Measurements from ENCODE around the gene ALG10B. TPM values are rescaled to one million over a fixed set of nuclear protein-coding genes. Genes with fewer than 3 reads are reported as not detected.
"Not testable (repeated sequence)": the region's sequence is repeated elsewhere in the genome, so short reads cannot be mapped to it uniquely, and the experiment has no call there.

ALG10B gene
- total RNA-seq: 9.5 and 10.5 TPM in 2 replicates

DNA sequence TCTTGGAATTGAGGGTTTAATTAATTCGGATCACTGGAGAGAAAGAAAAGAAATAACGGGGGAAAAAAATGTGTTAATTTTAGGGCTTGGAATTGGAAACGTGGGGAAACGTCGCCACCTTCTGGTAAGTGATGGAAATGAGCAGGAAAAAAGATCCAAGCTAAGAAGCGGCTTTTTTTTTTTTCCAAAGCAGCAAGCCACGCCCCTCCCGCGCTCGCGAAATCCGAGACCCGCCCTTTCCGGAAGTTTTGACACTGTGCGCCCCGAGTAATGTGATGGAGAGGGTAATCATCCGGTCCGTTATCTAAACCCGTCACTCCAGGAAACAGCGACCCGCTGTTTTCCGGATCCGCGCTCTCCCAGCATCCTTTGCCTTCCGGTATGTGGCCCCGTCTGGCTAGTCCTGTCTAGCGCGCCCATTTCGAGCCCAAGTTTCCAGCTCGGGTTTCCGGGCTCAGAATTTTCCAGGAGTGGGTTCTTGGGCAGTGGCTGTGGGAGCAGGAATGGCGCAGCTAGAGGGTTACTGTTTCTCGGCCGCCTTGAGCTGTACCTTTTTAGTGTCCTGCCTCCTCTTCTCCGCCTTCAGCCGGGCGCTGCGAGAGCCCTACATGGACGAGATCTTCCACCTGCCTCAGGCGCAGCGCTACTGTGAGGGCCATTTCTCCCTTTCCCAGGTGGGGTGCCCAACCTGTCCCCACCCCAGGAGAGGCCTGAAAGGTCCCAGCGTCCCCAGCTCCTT lies at the start of gene ALG10B:
Gene ALG10B, plus strand, starts transcription at position 384 of the 739 bp plus-strand sequence. Its CDS starts 120 bp downstream, at position 504.
- intact Hi-C loops (cut with micrococcal nuclease): loop anchor here (1.0 kb wide), 1 partner anchor 178 kb away; no protein-coding TSS in a partner anchor

DNA sequence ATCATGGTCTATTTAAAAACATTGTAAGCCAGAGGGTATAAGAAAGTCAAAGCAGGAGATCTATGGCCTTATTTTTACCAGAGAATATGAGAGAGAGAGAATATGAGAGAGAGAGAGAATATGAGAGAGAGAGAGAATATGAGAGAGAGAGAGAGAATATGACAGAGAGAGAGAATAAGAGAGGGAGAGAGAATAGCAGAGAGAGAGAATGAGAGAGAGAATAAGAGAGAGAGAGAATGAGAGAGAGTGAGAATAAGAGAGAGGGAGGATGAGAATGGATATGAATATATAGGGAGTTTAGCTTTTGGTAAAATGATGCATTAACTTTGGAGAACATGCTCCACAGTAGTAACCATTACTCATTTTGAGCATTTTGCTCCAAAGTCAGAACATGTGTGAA lies 48.0 kb upstream of the ALG10B start:
- intact Hi-C loops (cut with micrococcal nuclease): no loop called here

GRCh38 chr12:38269897-38270296 lies 46.7 kb upstream of the ALG10B start:
- intact Hi-C loops (cut with micrococcal nuclease): no loop called here

DNA sequence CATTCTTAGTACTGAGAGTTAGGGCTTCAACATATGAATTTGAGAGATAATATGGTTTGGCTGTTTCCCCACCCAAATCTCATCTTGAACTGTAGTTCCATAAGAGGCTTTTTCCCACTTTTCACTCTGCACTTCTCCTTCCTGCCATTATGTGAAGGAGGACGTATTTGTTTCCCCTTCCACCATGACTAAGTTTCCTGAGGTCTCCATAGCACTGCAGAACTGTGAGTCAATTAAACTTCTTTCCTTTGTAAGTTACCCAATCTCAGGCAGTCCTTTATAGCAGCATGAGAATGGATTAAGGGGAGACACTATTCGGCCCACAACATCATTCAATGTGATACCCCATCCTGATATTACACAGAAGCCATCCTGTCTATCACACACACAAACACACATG lies 36.8 kb upstream of the ALG10B start:
- intact Hi-C loops (cut with micrococcal nuclease): no loop called here

- intact Hi-C loops (cut with micrococcal nuclease): no loop called here
Measured at GRCh38 chr12:38282886-38283285, 33.7 kb upstream of the ALG10B start.

DNA sequence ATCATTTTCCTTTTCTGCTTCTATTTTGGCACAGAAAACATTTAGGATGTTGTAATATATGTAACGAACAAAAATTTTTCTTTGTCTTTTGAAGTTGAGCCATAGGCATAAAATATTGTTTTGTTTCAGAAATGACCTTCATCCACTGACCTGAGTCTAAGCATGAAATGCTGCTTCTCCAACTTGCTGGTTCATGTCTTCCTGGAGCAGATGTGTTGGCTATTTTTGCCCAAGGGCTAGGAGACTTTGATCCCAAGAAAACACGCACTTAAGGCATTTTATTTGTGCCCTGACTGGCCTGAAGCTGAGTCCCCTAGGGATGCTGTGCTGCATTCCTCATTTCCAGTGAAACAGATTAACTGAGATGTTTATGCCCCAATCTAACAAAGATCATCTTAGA lies 27.2 kb upstream of the ALG10B start:
- intact Hi-C loops (cut with micrococcal nuclease): no loop called here

- intact Hi-C loops (cut with micrococcal nuclease): no loop called here
Measured at GRCh38 chr12:38291160-38291559, 25.4 kb upstream of the ALG10B start.

DNA sequence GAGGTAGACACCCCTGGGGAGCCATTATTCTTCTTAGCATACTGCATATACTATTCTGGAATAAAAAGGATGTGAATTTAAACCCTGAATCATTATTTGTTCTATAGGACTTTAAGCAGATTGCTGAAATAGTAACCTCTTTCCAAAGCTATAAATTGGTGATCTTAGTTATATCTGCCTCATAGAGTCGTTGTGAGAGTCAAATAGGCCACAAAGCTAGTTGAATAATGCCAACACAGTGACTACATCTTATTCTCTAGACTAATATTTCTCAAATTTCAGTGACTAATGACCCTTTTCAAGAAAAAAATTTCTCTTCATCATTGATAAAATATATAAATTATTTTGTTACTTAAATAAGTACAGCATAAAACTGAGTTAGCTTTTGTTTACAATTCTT lies 13.6 kb upstream of the ALG10B start:
- intact Hi-C loops (cut with micrococcal nuclease): not testable (repeated sequence)

DNA sequence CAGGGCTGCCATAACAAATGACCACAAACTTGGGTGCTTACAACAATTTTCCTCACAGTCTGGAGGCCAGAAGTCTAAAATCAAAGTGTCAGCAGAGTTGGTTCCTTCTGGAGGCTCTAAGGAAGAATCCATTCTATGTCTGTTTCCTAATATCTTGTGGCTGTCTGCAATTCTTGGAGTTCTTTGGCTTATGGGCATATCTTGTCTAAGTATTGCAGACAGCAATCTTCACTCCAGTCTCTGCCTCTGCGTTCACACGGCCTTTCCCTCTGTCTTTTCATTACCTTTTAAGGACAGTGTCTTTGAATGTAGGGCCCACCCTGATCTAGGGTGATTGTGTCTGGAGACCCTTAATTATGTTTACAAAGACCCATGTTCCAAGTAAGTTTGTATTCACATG lies 5.4 kb downstream of the ALG10B start:
- intact Hi-C loops (cut with micrococcal nuclease): not testable (repeated sequence)

GRCh38 chr12:38324912-38325311 lies 8.3 kb downstream of the ALG10B start:
- intact Hi-C loops (cut with micrococcal nuclease): loop anchor here (5.0 kb wide), 1 partner anchor 582 kb away; the partner anchor contains the start of gene CPNE8

- intact Hi-C loops (cut with micrococcal nuclease): loop anchor here (5.0 kb wide), 1 partner anchor 580 kb away; the partner anchor contains the start of gene CPNE8
Measured at GRCh38 chr12:38327356-38327755, 10.8 kb downstream of the ALG10B start.

DNA sequence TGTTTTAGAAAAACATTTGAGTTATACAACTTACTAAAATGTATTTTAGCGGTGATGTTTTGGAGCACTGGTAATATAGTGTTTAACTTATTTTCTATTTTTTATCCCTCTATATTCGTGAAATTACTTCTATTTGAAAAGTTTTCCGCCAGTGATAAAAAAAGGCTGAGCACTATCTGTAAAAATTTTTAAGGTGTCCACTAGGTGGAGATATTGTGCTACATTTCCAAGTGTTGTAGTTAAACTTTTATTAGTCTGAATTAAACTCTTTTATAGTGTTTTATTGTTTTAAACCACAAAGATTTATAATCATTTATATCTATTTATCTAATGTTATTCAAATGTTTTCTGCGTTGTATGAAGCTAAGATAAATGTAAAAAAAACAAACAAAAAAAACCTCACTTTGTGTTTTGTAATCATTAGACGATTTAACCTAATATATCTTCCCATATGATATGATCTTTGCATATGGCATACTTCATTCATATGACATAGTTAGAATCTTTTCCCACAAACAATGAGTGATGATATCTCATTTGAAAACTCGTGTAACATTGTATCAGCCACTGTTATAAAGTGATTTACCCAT lies 11.8 kb downstream of the ALG10B start:
- intact Hi-C loops (cut with micrococcal nuclease): loop anchor here (1.0 to 5.0 kb wide), 3 partner anchors 579 to 944 kb away; partner anchors contain the start of gene CPNE8

- intact Hi-C loops (cut with micrococcal nuclease): not testable (repeated sequence)
Measured at GRCh38 chr12:38330414-38330813, 13.8 kb downstream of the ALG10B start.

DNA sequence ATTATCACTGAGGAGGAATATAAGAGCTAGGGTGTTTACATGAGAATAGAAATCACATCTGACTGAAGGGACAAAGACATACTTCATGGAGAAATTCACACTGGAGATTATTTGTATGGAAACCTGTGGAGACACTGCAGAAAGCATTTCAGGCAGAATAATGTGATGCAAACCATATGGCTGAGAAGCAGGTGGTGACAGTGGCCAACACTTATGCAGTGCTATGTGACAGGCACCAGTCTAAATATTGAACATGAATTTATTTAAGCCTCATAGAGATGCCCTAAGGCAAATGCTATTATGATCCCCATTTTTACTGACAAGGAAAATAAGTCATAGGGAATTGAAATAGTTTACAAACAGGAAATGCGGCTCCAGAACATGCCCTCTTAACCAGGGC lies 16.2 kb downstream of the ALG10B start:
- intact Hi-C loops (cut with micrococcal nuclease): no loop called here

DNA sequence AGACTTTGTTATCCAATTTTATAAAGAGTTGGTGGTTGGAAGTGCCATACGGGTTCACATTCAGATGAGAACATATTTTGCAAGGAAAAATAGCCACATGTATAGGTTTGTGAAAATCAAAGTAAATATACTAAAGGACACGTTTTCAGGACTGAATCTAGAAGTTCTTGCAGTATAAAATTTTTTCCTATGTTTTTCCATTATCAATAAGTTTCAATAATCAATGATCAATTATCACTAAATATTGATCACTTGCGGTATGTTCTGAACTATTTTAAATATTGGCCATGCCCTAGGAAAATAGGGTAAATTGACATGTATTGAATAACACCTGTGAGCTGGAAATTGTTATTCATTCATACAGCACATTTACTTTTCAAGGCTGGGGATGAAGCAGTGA lies 25.9 kb downstream of the ALG10B start:
- intact Hi-C loops (cut with micrococcal nuclease): no loop called here

GRCh38 chr12:38343256-38343655 lies 26.7 kb downstream of the ALG10B start:
- intact Hi-C loops (cut with micrococcal nuclease): not testable (repeated sequence)

- intact Hi-C loops (cut with micrococcal nuclease): not testable (repeated sequence)
Measured at GRCh38 chr12:38343916-38344315, 27.3 kb downstream of the ALG10B start.

DNA sequence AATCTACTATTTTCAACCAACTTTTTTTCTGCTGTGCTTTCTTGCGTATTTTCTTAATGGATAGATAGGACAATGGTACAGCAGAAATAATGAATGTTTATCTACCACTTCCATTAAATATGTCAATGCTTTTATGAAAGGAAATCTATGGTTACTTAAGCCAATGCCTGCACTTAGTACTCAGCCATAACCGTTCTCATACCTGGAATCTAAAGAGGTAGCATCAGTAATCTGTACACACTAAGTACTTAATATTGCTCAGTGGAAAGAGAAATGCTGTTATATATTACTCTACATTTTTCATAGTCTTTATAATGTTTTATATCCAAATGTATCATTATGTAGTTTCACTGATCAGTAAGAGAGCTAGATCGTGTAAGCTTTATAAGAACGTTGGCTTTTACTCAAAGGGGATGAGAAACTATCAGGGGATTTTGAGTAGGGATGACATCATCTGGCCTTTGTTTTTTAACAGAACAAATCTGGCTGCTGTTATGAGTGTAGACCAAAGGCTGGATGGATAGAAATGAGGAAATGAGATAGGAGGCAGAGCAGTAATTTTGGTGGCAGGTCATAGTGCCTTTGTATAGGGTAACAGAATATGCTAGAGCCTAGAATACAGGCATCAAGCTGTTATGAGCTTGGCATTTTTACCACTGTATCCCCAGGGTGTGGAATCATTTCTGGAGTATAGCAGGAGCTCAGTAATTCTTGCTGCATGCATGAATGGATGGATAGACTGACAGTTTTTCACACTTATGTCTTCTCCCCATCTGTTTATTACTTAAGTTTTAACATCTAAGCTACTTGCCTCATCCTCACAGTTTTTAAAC lies 34.0 kb downstream of the ALG10B start:
- intact Hi-C loops (cut with micrococcal nuclease): no loop called here

DNA sequence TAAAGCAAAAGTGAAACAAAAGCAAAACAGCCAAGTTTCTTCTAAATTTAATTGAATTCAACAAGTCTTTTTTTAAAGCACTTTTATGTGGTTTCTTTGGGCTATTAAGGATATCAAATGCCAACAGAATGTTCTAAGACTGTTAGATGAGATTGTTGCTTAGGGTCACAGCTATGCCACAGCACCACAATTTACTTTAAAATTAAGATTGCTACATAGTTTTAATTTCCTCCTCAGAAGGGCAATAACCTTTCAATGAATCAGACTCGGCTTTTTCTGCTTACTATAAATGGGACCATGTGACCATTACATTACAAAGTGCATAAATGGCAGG lies 34.6 kb downstream of the ALG10B start:
- intact Hi-C loops (cut with micrococcal nuclease): not testable (repeated sequence)

DNA sequence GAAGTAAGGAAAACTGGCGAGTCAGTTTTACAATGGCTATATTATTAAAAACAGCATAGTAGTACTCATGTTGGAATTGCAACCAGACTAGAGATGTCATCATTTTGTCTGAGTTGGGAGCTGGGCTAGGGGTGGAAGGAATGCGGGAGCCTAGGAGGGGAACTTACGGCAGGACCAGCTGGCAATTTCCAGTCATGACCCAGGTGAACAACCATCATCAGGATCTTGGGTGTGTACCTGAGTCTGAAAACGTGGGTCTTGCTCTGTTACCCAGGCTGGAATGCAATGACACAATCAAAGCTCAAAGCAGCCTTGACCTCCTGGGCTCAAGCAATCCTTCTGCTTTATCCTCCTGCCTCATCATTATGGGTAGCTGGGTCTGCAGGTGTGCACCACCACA lies 50.9 kb downstream of the ALG10B start:
- intact Hi-C loops (cut with micrococcal nuclease): no loop called here

- intact Hi-C loops (cut with micrococcal nuclease): no loop called here
Measured at GRCh38 chr12:38370311-38370710, 53.7 kb downstream of the ALG10B start.

GRCh38 chr12:38373784-38374183 lies 57.2 kb downstream of the ALG10B start:
- intact Hi-C loops (cut with micrococcal nuclease): no loop called here

Measured in T-helper 2 cell treated with Interferon-gamma antibody and Interleukin-4, amounts not matched to agents 100 ng/mL and 5 ng/mL, for 36 hours (primary cell).